HCEC 1CT (cell line): ENCODE measurements around the gene SLPI.

Experiments
- DNase-seq: peaks from one replicate; pipeline ENCODE4 v3.0.0-alpha.2; 2017

SLPI gene

GRCh38 chr20:45269754-45270270 lies 15.4 kb upstream of the SLPI start:
- DNase-seq, result no peak

GRCh38 chr20:45269056-45269455 lies 14.7 kb upstream of the SLPI start:
- DNase-seq, result no peak

GRCh38 chr20:45268531-45268930 lies 14.2 kb upstream of the SLPI start:
- no peak for DNase-seq

- DNase-seq, result no peak
Observed at GRCh38 chr20:45266977-45267376, 12.6 kb upstream of the SLPI start.

GRCh38 chr20:45263556-45264266 lies 9.3 kb upstream of the SLPI start:
- DNase-seq, result no peak

GRCh38 chr20:45258664-45259063 lies 4.3 kb upstream of the SLPI start:
- DNase-seq, result no peak

GRCh38 chr20:45258259-45258658 lies 3.9 kb upstream of the SLPI start:
- DNase-seq, result no peak

GRCh38 chr20:45257711-45258110 lies 3.3 kb upstream of the SLPI start:
- DNase-seq, result no peak

GRCh38 chr20:45257161-45257560 lies 2.8 kb upstream of the SLPI start:
- no peak for DNase-seq

- no peak for DNase-seq
Observed at GRCh38 chr20:45253261-45253660, 1.1 kb downstream of the SLPI start.

- no peak for DNase-seq
Observed at GRCh38 chr20:45251884-45252560, 2.3 kb downstream of the SLPI start.

- DNase-seq, result no peak
Observed at GRCh38 chr20:45248609-45249008, 5.8 kb downstream of the SLPI start.

GRCh38 chr20:45247865-45248264 lies 6.5 kb downstream of the SLPI start:
- DNase-seq, result no peak

GRCh38 chr20:45246109-45246508 lies 8.3 kb downstream of the SLPI start:
- no peak for DNase-seq

- no peak for DNase-seq
Observed at GRCh38 chr20:45238139-45238538, 16.2 kb downstream of the SLPI start.

- no peak for DNase-seq
Observed at GRCh38 chr20:45235995-45236394, 18.4 kb downstream of the SLPI start.

GRCh38 chr20:45230631-45231030 lies 23.7 kb downstream of the SLPI start:
- no peak for DNase-seq

- DNase-seq, result no peak
Observed at GRCh38 chr20:45229264-45230056, 24.9 kb downstream of the SLPI start.

GRCh38 chr20:45226287-45226686 lies 28.1 kb downstream of the SLPI start:
- no peak for DNase-seq

GRCh38 chr20:45223136-45223535 lies 31.2 kb downstream of the SLPI start:
- no peak for DNase-seq

- no peak for DNase-seq
Observed at GRCh38 chr20:45221076-45221475, 33.3 kb downstream of the SLPI start, which contains the start of gene SEMG2. Gene SEMG2, plus strand, starts transcription at chr20:45221373. Its CDS starts 17 bp downstream, at chr20:45221390.

GRCh38 chr20:45218636-45219035 lies 35.7 kb downstream of the SLPI start:
- DNase-seq, result no peak

- DNase-seq, result no peak
Observed at GRCh38 chr20:45218124-45218523, 36.2 kb downstream of the SLPI start.

GRCh38 chr20:45212836-45213235 lies 41.5 kb downstream of the SLPI start:
- DNase-seq, result no peak
